Keratinocyte (primary cell): Measurements from ENCODE around the gene NMT1.
A peak's percentile ranks its signal among the peaks of the same experiment; 100 is the strongest.

Experiments used
- CTCF ChIP-seq, 3 experiments: IDR thresholded peaks in 1 of 3; conservative IDR thresholded peaks in 1 of 3; optimal IDR thresholded peaks in 1 of 3; 2 replicates in 2 of 3; 3 replicates in 1 of 3; pipeline versions ENCODE3 to v1.5.1; 2011; ENCODE audit warnings: low read length in 3 of 3, mild to moderate bottlenecking in 3 of 3, moderate library complexity in 2 of 3, control low read depth in 1 of 3, inconsistent platforms in 1 of 3; ENCODE audit not compliant: insufficient read depth in 2 of 3; ENCODE audit errors: extremely low read depth in 1 of 3
- EZH2 ChIP-seq: IDR thresholded peaks from one replicate; pipeline ENCODE4 v1.6.1; 2012; ENCODE audit warnings: inconsistent platforms, mild to moderate bottlenecking, low read length, moderate library complexity

DNA sequence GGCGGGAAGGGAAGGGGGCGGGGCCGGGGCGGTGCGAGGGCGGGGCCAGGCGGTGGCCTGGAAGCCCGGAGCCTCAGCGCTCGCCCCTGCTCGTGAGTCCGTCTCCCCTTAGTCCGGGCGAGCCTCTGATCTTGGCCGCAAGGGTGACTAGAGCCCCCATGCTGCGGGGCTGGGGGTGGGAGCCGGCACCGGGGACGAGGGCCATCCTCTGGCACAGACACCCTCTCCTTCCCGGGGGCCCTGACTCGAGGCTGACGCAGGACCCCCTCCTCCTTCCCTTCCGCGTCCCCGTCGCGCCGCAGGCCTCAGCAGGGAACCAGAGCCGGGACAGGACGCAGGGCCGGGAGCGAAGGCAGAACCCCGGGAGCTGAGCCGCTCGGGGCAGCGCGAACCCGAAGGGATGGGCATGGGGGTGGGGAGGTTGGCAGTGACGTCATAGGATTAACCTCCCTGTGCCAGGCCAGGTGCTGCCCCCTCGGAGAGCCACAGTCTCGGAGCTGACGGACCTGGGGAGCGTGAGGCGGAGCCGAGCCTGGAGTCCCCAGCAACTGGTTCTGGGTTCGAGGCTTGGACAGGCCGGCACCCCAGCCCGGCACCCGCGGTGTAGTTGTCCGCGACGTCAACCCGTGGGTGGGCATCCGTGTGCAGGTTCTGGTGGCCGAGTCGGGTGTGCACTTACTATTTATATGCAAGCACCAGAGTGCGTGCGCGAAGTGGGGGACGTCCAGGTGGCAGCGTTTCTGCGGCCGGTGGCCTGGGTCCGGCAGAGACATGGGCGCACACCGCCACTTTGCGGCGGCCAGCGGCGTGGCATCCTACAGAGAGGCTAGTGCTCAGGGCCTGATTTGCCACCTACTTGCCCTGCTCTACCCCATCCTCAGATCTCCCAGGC lies 71.7 kb downstream of the NMT1 start:
- TF ChIP-seq CTCF (optimal IDR thresholded peaks at IDR 0.05 in 1 of 3, IDR thresholded peaks at IDR 0.05 in 1 of 3, conservative IDR thresholded peaks at IDR 0.05 in 1 of 3; ENCODE audit: extremely low read depth in 1 of 3, insufficient read depth in 2 of 3, low read length in 3 of 3), result peak; percentile 84 to 99 (median 94)
- TF ChIP-seq EZH2, result no peak
